Dedifferentiated amniotic fluid mesenchymal stem cell (primary cell): ENCODE measurements around the gene UGT2A1.

Experiments used
- DNase-seq: peaks from one replicate; pipeline ENCODE4 v3.0.0-alpha.2; 2016; ENCODE audit errors: extremely low spot score

UGT2A1 gene

GRCh38 chr4:69589884-69590283 lies 63.2 kb downstream of the UGT2A1 start:
- DNase-seq = no peak

DNA sequence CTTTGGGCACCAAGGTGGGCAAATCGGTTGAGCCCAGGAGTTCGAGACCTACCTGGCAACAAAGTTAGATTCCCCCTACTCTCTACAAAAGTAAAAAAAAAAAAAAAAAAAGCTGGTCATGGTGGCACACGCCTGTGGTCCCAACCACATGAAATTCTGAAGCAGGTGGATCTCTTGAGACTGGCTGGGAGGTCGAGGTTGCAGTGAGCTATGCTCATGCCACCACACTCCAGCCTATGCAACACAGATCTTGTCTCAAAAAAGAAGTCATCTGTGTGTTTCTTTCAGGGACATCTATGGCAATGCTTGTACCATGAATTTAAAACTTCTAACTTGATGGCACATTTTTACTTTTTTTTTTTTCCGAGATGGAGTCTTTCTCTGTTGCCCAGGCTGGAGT lies 68.9 kb downstream of the UGT2A1 start:
- no peak for DNase-seq

DNA sequence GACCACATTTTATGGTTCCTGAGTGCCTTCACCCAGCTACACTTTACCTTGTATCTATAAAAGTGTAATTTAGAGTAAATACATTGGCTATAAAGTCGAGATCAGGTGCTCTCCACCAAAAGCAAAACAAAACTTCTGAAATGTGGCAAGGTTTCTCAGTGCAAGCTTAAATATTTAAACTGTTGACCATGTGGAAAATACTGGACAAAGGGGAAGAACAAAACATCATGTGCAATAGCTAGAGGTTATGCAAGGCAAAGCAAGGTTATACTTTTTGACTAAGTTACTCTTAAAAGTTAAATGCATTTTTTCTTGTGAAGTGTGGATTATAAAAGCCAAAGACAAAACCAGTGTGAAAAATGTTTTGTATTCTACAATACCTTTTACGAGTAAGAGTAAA lies 69.5 kb downstream of the UGT2A1 start:
- DNase-seq = no peak

- no peak for DNase-seq
Measured at GRCh38 chr4:69577245-69577644, 75.8 kb downstream of the UGT2A1 start.

GRCh38 chr4:69576251-69576877 lies 76.7 kb downstream of the UGT2A1 start:
- no peak for DNase-seq

GRCh38 chr4:69568787-69569186 lies 84.3 kb downstream of the UGT2A1 start:
- DNase-seq = no peak

DNA sequence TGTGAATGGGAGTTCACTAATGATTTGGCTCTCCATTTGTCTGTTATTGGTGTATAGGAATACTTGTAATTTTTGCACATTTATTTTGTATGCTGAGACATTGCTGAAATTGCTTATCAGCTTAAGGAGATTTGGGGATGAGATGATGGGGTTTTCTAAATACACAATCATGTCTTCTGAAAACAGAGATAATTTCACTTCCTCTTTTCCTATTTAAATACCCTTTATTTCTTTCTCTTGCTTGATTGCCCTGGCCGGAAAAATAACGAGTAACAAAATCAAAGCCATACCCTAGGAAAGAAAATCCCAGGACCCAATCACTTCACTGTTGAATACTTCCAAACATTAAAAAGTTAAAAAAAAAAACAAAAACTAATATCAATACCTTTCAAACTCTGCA lies 89.6 kb downstream of the UGT2A1 start:
- DNase-seq = no peak

DNA sequence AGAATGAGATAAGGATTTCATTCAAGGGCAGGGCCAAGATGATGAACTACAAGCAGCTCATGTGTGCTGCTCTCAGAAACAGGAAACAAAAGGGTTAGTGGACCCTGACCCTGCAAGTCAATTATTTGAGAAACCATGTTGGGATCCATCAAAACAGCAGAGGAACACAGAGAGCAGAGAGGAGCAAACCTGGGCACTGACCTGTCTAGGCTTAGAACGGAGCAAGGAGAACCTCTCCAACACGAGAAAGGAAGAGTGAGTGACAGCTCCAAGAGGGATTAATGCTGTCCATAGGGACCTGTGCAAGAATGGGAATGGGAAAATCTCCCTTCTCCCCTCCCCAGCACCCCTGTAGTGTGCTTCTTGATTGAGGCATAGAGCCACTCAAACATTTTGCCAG lies 103.4 kb downstream of the UGT2A1 start:
- no peak for DNase-seq

DNA sequence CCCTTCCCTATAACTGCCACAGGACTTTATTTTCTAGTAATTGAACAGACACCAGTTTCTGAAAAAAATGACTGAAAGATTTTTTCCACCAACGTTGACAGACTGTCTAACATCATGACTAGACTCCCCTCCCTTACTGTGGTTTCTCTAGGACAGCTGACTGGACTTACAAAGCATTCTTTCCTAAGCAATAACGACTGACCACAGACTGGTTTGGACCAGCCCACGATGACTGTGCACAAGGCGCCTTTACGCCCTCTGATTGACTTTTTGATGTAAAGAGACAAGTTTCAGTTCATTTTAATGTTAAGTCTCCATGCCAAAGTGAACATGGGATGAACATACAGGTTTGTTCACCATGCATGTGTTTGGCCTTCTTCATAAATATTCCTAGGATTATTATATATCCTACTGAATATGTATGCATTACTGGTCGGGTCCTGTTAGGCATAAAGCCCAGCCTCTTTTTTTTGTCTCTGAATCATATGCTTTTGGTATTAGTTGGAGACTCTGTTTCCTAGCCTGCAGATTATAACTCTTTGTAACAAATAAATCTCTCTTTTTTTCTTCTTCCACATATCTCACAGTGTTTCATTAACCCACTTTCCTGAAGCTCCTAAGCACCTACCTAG lies 106.8 kb downstream of the UGT2A1 start:
- no peak for DNase-seq
